ENCODE measurements around the gene CAPNS2. TPM values are rescaled to one million over a fixed set of nuclear protein-coding genes. Genes with fewer than 3 reads are reported as not detected.

CAPNS2 gene
- total RNA-seq (2014; rRNA removed; shearing (Covaris generic)): 1.2 and 2.7 TPM in 2 replicates

GRCh38 chr16:55566432-55567175 lies at the start of gene CAPNS2:
CAPNS2 (plus strand) TSS chr16:55566684; CDS start chr16:55566757, 73 bp downstream.

Other genes starting within 250 kb of the CAPNS2 start
- not detected in 2 replicates for gene IRX6, start 242.5 kb upstream of the CAPNS2 start, total RNA-seq (2014; rRNA removed; shearing (Covaris generic))
- gene MMP2, start 87.5 kb upstream of the CAPNS2 start, total RNA-seq (2014; rRNA removed; shearing (Covaris generic)): 128 and 159 TPM in 2 replicates
- 33.8 and 39.1 TPM in 2 replicates for gene LPCAT2, start 57.6 kb upstream of the CAPNS2 start, total RNA-seq (2014; rRNA removed; shearing (Covaris generic))
- gene SLC6A2, start 89.3 kb downstream of the CAPNS2 start, total RNA-seq (2014; rRNA removed; shearing (Covaris generic)): not detected in 2 replicates